SW480 (cell line): ENCODE results near the gene CD244.
"Not testable (repeated sequence)": the region's sequence is repeated elsewhere in the genome, so short reads cannot be mapped to it uniquely, and the experiment has no call there.

Experiments
- DNase-seq: peaks from one replicate; pipeline ENCODE4 v3.0.0-alpha.2; 2016; ENCODE audit warnings: low spot score

The CD244 gene

GRCh38 chr1:160862203-160863060 lies at the start of gene CD244:
TSS of gene CD244 (minus strand) at chr1:160862887. CDS start at chr1:160862677, 210 bp downstream.
- no peak for DNase-seq

DNA sequence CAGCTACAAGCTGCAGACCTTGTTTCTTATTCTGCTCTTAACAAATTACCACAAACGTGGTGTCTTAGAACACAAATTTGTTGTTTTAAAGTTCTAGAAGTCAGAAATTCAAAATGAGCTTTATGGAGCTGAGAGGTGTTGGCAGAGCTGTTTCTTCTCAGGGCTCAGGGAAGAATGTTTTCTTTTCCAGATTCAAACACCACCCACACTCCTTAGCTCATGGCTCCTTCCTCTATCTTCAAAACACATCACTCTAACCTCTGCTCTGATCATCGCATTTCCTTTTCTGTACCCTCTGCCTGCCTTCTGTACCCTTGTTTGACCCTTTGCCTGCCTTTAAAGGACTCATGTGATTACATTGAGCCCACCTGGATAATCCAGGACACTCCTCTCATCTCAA lies 49.2 kb upstream of the CD244 start:
- no peak for DNase-seq

GRCh38 chr1:160911441-160911840 lies 48.8 kb upstream of the CD244 start:
- no peak for DNase-seq

- DNase-seq = no peak
Observed at GRCh38 chr1:160910170-160910750, 47.6 kb upstream of the CD244 start.

- no peak for DNase-seq
Observed at GRCh38 chr1:160907976-160908375, 45.3 kb upstream of the CD244 start.

- no peak for DNase-seq
Observed at GRCh38 chr1:160905617-160905989, 42.9 kb upstream of the CD244 start.

- DNase-seq = no peak
Observed at GRCh38 chr1:160904783-160905616, 42.3 kb upstream of the CD244 start.

DNA sequence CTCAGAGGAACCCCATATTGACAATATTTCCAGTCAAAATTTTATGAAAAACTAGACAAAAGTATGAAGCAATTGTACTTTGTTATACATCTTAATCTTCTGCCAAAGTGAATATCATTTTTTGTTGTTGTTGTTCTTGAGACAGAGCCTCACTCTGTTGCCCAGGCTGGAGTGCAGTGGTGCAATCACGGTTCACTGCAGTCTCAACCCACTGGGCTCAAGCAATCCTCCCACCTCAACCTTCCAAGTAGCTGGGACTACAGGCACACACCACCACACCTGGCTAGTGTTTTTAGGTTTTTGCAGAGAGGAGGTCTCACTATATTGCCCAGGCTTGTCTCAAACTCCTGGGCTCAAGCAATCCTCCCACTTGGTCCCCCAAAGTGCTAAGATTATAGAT lies 39.6 kb upstream of the CD244 start:
- not testable (repeated sequence) for DNase-seq

DNA sequence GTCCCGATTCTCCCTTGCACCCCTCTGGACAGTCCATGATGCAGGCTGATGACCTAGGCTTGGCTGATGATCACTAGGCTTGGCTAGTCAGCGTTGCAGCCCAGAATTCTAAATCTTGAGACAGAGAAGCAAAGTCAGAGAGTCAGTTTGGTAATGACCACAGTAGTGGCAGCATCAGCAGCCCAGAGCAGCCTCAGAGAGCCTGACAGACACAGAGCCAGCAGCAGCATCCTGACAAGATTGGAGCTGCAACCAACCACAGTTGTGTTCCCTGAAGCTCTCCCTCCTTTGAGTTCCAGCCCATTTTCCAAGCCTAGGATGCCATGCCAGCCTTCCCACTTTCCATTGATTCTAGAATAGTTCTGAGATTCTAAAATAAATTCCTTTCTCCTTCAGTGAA lies 39.1 kb upstream of the CD244 start:
- no peak for DNase-seq

GRCh38 chr1:160900683-160901082 lies 38.0 kb upstream of the CD244 start:
- not testable (repeated sequence) for DNase-seq

DNA sequence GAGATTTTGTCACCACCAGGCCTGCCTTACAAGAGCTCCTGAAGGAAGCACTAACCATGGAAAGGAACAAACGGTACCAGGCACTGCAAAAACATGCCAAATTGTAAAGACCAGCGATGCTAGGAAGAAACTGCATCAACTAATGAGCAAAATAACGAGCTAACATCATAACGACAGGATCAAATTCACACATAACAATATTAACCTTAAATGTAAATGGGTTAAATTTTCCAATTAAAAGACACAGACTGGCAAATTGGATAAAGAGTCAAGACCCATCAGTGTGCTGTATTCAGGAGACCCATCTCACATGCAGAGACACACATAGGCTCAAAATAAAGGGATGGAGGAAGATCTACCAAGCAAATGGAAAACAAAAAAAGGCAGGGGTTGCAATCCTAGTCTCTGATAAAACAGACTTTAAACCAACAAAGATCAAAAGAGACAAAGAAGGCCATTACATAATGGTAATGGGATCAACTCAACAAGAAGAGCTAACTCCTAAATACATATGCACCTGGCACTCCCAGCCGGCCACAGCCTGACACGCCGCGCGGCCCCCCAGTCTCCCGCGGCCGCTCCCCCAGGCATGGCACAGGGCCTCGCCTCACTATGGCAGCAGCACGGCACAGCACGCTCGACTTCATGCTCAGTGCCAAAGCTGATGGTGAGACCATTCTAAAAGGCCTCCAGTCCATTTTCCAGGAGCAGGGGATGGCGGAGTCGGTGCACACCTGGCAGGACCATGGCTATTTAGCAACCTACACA lies 31.9 kb upstream of the CD244 start:
- DNase-seq = not testable (repeated sequence)

- no peak for DNase-seq
Observed at GRCh38 chr1:160891474-160891873, 28.8 kb upstream of the CD244 start.

- DNase-seq = no peak
Observed at GRCh38 chr1:160888926-160889325, 26.2 kb upstream of the CD244 start.

- no peak for DNase-seq
Observed at GRCh38 chr1:160887071-160887470, 24.4 kb upstream of the CD244 start.

DNA sequence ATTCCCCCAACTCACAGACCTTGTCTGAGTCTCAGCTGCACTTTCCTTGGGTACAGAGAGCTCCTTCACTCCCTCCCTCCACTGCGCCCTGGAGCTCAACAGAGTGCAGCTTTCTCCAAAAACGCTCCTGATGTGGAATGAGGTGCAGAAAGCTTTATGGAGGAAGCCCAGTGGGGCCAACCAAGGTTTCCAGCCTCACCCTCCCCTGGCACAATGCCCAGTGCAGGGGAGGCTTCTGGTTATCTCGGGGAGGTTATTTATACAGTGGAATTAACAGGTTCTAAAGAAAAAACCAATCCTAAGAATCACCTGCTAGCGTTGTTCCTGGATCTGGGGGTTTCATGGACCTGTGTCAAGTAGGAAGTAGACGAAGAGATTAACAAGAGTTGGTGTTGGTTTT lies 22.4 kb upstream of the CD244 start, which contains the start of gene ITLN1:
Gene ITLN1 (minus strand): TSS at position 139 of the 400 bp plus-strand sequence. CDS start 303 bp downstream, outside the sequence.
- DNase-seq = no peak

GRCh38 chr1:160884579-160884978 lies 21.9 kb upstream of the CD244 start:
- peak; percentile 16 for DNase-seq

DNA sequence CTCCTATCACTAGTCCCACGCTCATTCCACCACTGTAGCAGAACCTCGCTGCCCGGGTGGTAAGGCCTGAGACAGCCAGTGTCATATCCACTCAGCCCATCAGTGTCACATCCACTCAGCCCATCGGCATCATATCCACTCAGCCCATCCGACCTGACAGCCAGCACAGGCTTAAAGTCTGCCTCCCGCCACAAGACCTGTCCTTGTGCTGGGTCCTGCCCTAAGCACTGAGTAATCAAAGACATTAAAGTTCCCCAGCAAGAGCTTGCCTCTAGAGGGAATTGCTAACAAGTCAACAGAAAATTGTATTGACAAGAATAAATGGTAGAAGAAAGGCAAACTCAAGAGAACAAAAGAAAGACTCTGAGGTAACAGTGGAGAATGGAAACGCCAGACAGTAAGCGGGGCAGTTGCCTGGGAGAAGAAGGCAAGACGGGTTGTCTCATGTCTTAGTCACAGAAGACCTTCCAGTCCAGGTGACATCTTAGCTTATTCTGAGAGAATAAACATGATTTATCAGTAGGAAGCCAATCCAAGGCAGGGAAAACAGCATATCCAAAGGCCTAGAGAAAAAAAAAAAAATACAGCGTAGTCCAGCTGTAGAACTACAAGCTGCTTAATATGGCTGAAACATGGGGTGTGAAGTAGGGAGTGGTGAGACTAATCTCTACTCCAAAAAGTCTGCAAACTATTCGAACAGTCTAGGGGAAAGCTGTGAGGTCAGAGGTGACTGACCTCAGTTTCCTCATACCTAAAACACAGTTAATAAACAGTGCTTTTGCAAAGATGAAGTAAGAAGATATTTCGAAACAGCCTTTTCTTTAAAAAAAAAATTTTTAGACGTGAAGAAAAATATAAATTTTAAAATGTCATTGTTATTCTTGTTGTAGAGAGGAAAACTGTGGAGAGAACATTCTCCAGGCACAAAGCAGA lies 21.2 kb upstream of the CD244 start:
- no peak for DNase-seq

- DNase-seq = no peak
Observed at GRCh38 chr1:160882582-160882981, 19.9 kb upstream of the CD244 start.

DNA sequence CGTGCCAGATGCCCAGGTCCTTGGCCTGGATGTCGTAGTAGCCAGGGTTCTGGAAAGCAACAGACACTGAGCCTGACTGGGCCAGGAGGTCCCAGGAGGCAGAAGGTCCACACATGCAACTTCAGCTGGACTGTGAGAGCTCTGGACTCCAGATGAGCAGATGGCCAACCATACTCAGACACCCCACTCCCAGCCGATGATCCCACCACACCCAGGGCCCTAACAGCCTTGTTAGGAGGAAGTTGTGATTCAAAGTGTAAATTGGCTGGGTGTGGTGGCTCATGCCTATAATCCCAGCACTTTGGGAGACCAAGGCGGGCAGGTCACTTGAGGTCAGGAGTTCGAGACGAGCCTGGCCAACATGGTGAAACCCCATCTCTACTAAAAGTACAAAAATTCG lies 18.6 kb upstream of the CD244 start:
- DNase-seq = not testable (repeated sequence)

- no peak for DNase-seq
Observed at GRCh38 chr1:160880216-160880615, 17.5 kb upstream of the CD244 start.

- no peak for DNase-seq
Observed at GRCh38 chr1:160879056-160879455, 16.4 kb upstream of the CD244 start.
